ENCODE results near the gene CGB8.

DNA sequence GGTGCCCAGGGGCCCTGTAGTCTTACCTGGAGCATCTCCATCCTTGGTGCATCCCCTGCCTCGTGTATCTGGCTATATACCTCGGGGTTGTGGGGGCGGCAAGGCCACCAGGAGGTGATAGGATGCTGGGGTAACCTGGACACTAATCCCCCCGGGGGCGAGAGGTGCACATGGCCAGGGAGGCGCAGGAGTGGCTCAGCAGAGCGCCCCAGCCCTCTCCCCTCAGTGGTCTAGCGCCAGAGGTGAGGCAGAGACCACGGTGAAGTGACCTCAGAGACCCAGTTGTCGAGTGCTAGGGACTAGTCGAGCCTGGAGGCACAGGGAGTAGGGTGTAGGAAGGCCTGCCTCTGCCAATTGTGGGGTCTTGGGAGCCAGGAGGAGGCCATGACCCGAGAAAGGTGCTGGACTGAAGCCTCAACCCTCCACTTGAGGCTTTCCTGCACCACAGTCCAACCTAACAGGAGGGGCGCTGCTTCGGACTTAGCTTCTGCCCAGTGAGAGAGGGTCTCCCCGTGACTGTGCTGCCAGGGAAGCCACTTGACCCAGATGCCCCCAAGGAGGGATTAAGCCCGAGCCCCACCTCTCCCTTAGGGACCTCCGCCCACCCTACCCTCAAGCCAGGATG, 31.8 kb downstream of the CGB8 start, which contains the start of gene LHB:
- TF ChIP-seq POLR2A (IDR thresholded peaks at IDR 0.05) = no peak
- TF ChIP-seq, protein P1, sequence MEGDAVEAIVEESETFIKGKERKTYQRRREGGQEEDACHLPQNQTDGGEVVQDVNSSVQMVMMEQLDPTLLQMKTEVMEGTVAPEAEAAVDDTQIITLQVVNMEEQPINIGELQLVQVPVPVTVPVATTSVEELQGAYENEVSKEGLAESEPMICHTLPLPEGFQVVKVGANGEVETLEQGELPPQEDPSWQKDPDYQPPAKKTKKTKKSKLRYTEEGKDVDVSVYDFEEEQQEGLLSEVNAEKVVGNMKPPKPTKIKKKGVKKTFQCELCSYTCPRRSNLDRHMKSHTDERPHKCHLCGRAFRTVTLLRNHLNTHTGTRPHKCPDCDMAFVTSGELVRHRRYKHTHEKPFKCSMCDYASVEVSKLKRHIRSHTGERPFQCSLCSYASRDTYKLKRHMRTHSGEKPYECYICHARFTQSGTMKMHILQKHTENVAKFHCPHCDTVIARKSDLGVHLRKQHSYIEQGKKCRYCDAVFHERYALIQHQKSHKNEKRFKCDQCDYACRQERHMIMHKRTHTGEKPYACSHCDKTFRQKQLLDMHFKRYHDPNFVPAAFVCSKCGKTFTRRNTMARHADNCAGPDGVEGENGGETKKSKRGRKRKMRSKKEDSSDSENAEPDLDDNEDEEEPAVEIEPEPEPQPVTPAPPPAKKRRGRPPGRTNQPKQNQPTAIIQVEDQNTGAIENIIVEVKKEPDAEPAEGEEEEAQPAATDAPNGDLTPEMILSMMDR (IDR thresholded peaks at IDR 0.05) = no peak

All from body of pancreas (tissue), 4 donors.